ENCODE data around the gene PTBP3. TPM values are rescaled to one million over a fixed set of nuclear protein-coding genes. Genes with fewer than 3 reads are reported as not detected.

PTBP3 gene
- total RNA-seq, 1 donor from 2014 or later = 58.9 TPM

DNA sequence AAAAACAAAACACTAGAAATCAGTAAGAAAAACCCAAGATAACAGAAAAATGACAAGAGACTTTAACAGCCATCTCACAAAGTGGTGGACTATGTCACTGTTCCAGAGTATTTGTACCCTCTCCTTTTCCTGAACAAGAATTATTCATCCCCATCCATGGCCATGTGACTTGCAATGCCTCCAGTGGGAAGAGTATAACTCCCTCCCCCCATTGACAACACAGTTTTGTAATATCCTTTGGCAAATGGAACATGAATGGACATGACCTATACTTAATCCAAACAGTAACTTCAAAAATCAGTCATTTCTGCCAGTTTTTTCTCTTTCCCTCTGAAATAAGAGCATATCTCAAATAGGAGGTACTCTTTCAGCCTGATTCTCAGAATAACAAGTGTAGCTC lies 33.9 kb downstream of the PTBP3 start:
- intact Hi-C loops (cut with DNase I) = no loop called here
- Histone ChIP-seq H3K4me1 (peaks cover 18% of the 10 kb centered on the region), H3K4me3 (no peak overlapping the region), H3K27ac (no peak overlapping the region), H3K27me3 (no peaks in the 10 kb centered on the region), H3K36me3 (no peaks in the 10 kb centered on the region), H3K9me3 (no peaks in the 10 kb centered on the region)
- no peak for TF ChIP-seq POLR2A (IDR thresholded peaks at IDR 0.05)
- TF ChIP-seq POLR2AphosphoS5 (IDR thresholded peaks at IDR 0.05; ENCODE audit: insufficient read depth in 1 of 2, low read depth in 1 of 2) = no peak
- DNase-seq (ENCODE audit: extremely low spot score in 2 of 2) = no peak

DNA sequence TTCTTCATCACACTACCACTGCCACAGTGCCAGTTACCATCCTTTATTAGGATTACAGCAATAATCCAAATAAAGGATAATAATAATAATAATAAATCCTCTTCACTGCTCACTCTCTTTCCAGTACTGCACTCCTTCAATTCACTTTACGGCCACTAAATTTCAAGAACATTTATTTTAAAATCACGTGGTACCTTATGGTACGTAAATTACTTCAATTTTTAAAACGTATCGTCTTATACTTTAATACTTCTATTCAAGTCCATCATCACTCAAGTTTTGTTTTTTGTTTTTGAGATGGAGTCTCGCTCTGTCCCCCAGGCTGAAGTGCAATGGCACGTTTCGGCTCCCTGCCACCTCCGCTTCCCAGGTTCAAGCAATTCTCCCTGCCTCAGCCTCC lies 36.5 kb downstream of the PTBP3 start:
- no peak overlapping the region for H3K27ac ChIP-seq
- peaks cover 18% of the 10 kb centered on the region for H3K4me1 ChIP-seq
- no peak for TF ChIP-seq POLR2A (IDR thresholded peaks at IDR 0.05)
- TF ChIP-seq POLR2AphosphoS5 (IDR thresholded peaks at IDR 0.05; ENCODE audit: insufficient read depth in 1 of 2, low read depth in 1 of 2) = no peak
- TF ChIP-seq, protein P1, sequence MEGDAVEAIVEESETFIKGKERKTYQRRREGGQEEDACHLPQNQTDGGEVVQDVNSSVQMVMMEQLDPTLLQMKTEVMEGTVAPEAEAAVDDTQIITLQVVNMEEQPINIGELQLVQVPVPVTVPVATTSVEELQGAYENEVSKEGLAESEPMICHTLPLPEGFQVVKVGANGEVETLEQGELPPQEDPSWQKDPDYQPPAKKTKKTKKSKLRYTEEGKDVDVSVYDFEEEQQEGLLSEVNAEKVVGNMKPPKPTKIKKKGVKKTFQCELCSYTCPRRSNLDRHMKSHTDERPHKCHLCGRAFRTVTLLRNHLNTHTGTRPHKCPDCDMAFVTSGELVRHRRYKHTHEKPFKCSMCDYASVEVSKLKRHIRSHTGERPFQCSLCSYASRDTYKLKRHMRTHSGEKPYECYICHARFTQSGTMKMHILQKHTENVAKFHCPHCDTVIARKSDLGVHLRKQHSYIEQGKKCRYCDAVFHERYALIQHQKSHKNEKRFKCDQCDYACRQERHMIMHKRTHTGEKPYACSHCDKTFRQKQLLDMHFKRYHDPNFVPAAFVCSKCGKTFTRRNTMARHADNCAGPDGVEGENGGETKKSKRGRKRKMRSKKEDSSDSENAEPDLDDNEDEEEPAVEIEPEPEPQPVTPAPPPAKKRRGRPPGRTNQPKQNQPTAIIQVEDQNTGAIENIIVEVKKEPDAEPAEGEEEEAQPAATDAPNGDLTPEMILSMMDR (IDR thresholded peaks at IDR 0.05) = no peak
- H3K36me3 ChIP-seq = peaks cover 0 to 6% of the 10 kb centered on the region in 2 donors
- intact Hi-C loops (cut with DNase I) = no loop called here
- H3K27me3 ChIP-seq = no peaks in the 10 kb centered on the region
- no peak overlapping the region for H3K4me3 ChIP-seq
- H3K9me3 ChIP-seq = no peaks in the 10 kb centered on the region
- no peak for DNase-seq (ENCODE audit: extremely low spot score in 2 of 2)

DNA sequence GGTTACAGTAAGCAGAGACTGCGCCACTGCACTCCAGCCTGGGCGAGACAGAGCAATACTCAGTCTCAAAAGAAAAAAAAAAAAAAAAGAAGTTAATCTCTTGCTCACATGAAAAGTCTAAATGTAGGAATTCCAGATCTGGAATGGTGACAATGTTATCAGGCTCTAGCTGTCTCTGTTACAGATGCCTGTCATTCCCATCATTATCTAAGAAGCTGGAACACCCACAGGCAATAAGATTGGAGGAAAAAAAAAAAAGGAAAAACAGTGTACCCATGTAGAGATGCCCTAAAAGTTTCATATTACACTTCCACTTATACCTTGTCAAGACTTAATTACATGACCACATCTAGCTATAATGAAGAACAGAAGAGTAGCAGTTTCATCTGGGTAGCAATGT lies 38.2 kb downstream of the PTBP3 start:
- intact Hi-C loops (cut with DNase I) = no loop called here
- TF ChIP-seq, protein P1 (IDR thresholded peaks at IDR 0.05) = no peak
- TF ChIP-seq POLR2AphosphoS5 (IDR thresholded peaks at IDR 0.05; ENCODE audit: insufficient read depth in 1 of 2, low read depth in 1 of 2) = no peak
- no peak for TF ChIP-seq POLR2A (IDR thresholded peaks at IDR 0.05)
- no peak overlapping the region for H3K4me3 ChIP-seq
- peaks cover 18% of the 10 kb centered on the region for H3K4me1 ChIP-seq
- no peaks in the 10 kb centered on the region for H3K27me3 ChIP-seq
- no peak for DNase-seq (ENCODE audit: extremely low spot score in 2 of 2)
- peaks cover 0 to 6% of the 10 kb centered on the region in 2 donors for H3K36me3 ChIP-seq
- H3K9me3 ChIP-seq = no peaks in the 10 kb centered on the region
- H3K27ac ChIP-seq = no peak overlapping the region

DNA sequence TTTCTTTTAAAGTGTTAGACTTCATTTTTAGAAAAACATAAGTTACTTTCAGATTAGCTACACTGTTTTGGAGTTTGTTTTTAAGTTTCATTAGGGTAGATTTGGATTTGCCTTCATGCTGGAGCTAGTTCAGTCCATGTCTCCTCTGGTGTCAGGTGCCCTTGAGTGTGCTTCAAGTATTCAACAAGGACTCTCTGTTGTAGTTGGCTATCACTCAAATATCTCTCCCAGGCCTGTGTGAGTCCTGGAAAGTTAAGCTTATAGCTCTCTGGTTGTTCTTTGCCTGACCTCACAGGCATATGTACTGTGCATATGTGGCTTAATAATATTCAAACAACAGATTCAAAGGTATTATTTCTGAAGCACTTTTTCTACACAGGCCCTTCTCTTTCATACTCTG lies 45.4 kb downstream of the PTBP3 start:
- intact Hi-C loops (cut with DNase I) = no loop called here
- Histone ChIP-seq H3K36me3 (no peaks in the 10 kb centered on the region), H3K9me3 (no peaks in the 10 kb centered on the region), H3K27me3 (no peaks in the 10 kb centered on the region), H3K4me1 (no peaks in the 10 kb centered on the region), H3K4me3 (no peak overlapping the region), H3K27ac (no peak overlapping the region)
- TF ChIP-seq POLR2AphosphoS5 (IDR thresholded peaks at IDR 0.05; ENCODE audit: insufficient read depth in 1 of 2, low read depth in 1 of 2) (no peak), POLR2A (IDR thresholded peaks at IDR 0.05) (no peak)
- TF ChIP-seq, protein P1 (IDR thresholded peaks at IDR 0.05) = no peak
- DNase-seq (ENCODE audit: extremely low spot score in 2 of 2) = no peak

DNA sequence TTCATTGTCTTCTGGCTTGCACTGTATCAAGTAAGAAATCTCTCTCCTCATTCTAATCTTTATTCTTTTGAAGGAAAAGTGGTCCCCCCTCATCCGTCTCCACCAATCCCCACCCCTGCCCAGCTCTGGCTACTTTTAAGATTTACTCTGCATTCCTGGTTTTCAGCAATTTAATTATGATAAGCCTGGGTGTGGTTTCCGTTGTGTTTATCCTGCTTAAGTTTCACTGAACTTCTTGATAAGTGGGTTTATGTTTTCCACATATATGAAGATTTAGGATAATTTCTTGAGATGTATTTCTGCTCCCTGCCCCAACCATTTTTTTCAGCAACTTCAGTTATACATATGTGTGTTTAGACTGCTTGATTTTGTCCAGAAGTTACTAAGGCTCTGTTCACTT lies 46.5 kb downstream of the PTBP3 start:
- DNase-seq (ENCODE audit: extremely low spot score in 2 of 2) = no peak
- no peaks in the 10 kb centered on the region for H3K9me3 ChIP-seq
- no peaks in the 10 kb centered on the region for H3K27me3 ChIP-seq
- no peak for TF ChIP-seq POLR2A (IDR thresholded peaks at IDR 0.05)
- TF ChIP-seq, protein P1 (IDR thresholded peaks at IDR 0.05) = no peak
- TF ChIP-seq POLR2AphosphoS5 (IDR thresholded peaks at IDR 0.05; ENCODE audit: insufficient read depth in 1 of 2, low read depth in 1 of 2) = no peak
- H3K4me3 ChIP-seq = no peak overlapping the region
- no peaks in the 10 kb centered on the region for H3K4me1 ChIP-seq
- H3K27ac ChIP-seq = no peak overlapping the region
- no peaks in the 10 kb centered on the region for H3K36me3 ChIP-seq
- intact Hi-C loops (cut with DNase I) = no loop called here

All from vagina (tissue), 2 donors.